PC-3 (cell line): Measurements from ENCODE around the gene RPL5. TPM values are rescaled to one million over a fixed set of nuclear protein-coding genes. Genes with fewer than 3 reads are reported as not detected.

Experiments
- ATAC-seq: fragments of 200-7000 bp; cut with Tn5 transposase; 2 replicates; pipeline ENCODE4 v1.9.1; 2020; ENCODE audit warnings: mild to moderate bottlenecking, moderate library complexity
- BruUV-seq: library from RNA; stranded (reverse); fragments of 400-500 nt; replicated peaks from 2 replicates; lab custom pipeline; 2021; lab: Mats Ljungman, UMichigan
- CTCF ChIA-PET: fragments of 300-600 bp; sonication (Branson Sonifier 250); formaldehyde crosslinking; loops from one replicate; lab custom pipeline; 2022; ENCODE audit warnings: antibody characterized with exemption; lab: Charles Lee
- POLR2A ChIA-PET: fragments of 300-600 bp; sonication (Branson Sonifier 250); formaldehyde crosslinking; loops from one replicate; lab custom pipeline; 2022; ENCODE audit warnings: antibody characterized with exemption; ENCODE audit not compliant: unreplicated experiment; lab: Charles Lee
- DNase-seq: peaks from one replicate; pipeline ENCODE4 v3.0.0-alpha.2; 2015
- H2AFZ ChIP-seq: fragments of 300-600 bp; sonication (generic); 2 replicates; pipeline ENCODE4 v1.6.0; 2016; ENCODE audit warnings: antibody characterized with exemption, low read length
- H3F3A ChIP-seq: fragments of 300-600 bp; sonication (generic); one replicate; pipeline ENCODE4 v1.6.0; 2017; ENCODE audit warnings: antibody characterized with exemption, low read length, control low read depth, mild to moderate bottlenecking; ENCODE audit not compliant: unreplicated experiment
- H3K27ac ChIP-seq: fragments of 300-600 bp; sonication (generic); 2 replicates; pipeline ENCODE4 v1.5.1; 2016; ENCODE audit warnings: mild to moderate bottlenecking, low read length
- H3K27me3 ChIP-seq: fragments of 300-600 bp; sonication (generic); 2 replicates; pipeline ENCODE4 v1.6.1; 2016; ENCODE audit warnings: low read length, mixed read lengths
- H3K36me3 ChIP-seq: fragments of 300-600 bp; sonication (generic); 2 replicates; pipeline ENCODE4 v1.6.1; 2016; ENCODE audit warnings: low read depth, mixed run types, low read length, mixed read lengths
- H3K4me1 ChIP-seq: fragments of 300-600 bp; sonication (generic); 2 replicates; pipeline ENCODE4 v1.5.1; 2016; ENCODE audit warnings: low read length; ENCODE audit not compliant: insufficient read depth
- H3K4me2 ChIP-seq: fragments of 300-600 bp; sonication (generic); 2 replicates; pipeline ENCODE4 v1.6.0; 2016; ENCODE audit warnings: low read length
- H3K4me3 ChIP-seq: fragments of 300-600 bp; sonication (generic); 2 replicates; pipeline ENCODE4 v1.5.1; 2016; ENCODE audit warnings: mild to moderate bottlenecking, low read length, mixed read lengths
- H3K79me2 ChIP-seq: fragments of 300-600 bp; sonication (generic); 2 replicates; pipeline ENCODE4 v1.6.1; 2017; ENCODE audit warnings: low read length, mixed read lengths
- H3K9ac ChIP-seq: fragments of 300-600 bp; sonication (generic); 2 replicates; pipeline ENCODE4 v1.6.0; 2016; ENCODE audit warnings: mild to moderate bottlenecking, low read length
- H3K9me2 ChIP-seq: fragments of 300-600 bp; sonication (generic); replicated peaks from 2 replicates; pipeline ENCODE4 v1.6.1; 2016; ENCODE audit warnings: mixed run types, low read length, mixed read lengths
- H3K9me3 ChIP-seq: fragments of 300-600 bp; sonication (generic); 2 replicates; pipeline ENCODE4 v1.6.1; 2016; ENCODE audit warnings: low read length, mixed read lengths
- H4K20me1 ChIP-seq: fragments of 300-600 bp; sonication (generic); 2 replicates; pipeline ENCODE4 v1.6.1; 2016; ENCODE audit warnings: low read length, mixed read lengths
- EZH2 ChIP-seq: fragments of 300-600 bp; sonication (generic); IDR thresholded peaks from one replicate; pipeline ENCODE4 v1.6.1; 2017; ENCODE audit warnings: antibody characterized with exemption, mild to moderate bottlenecking, low read length; ENCODE audit not compliant: unreplicated experiment
- EZH2phosphoT487 ChIP-seq: fragments of 300-600 bp; sonication (generic); IDR thresholded peaks from 2 replicates; pipeline ENCODE4 v1.6.1; 2018; ENCODE audit warnings: mild to moderate bottlenecking, antibody characterized with exemption, low read length, borderline replicate concordance
- intact Hi-C: fragments of 100-400 bp; cut with micrococcal nuclease; formaldehyde crosslinking; loops from 2 replicates; pipeline ENCODE4 v1.9.0; 2023
- total RNA-seq: library from RNA; depleted of rRNA; stranded (reverse); fragments of >200 nt; gene quantifications from 2 replicates; pipeline ENCODE4 v1.2.3, GENCODE V29; 2014
- TF ChIP-seq, protein P1 (sequence below): fragments of 300-600 bp; sonication (generic); conservative IDR thresholded peaks from 2 replicates; pipeline ENCODE4 v1.5.1; 2017; ENCODE audit warnings: antibody characterized with exemption, low read depth, mild to moderate bottlenecking, low read length

RPL5 gene
- total RNA-seq, 1 experiment from 2014 or later, result 1,285 TPM

DNA sequence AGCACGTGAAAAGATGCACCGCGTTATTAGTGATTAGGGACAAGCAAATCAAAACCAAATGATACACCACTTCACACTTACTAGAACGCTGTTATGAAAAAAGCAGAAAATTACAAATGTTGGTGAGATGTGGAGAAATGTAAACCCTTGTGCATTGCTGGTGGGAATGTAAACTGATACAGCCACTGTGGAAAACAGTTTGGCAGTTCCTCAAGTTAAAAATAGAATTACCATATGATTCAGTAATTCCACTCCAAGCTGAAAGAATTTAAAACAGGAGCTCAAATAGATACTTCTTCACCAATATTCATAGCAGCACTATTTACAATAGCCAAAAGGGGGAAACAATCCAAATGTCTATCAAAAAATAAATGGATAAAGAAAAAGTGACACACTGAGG, 36.7 kb upstream of the RPL5 start:
- TF ChIP-seq EZH2 (no peak), EZH2phosphoT487 (no peak)
- TF ChIP-seq, protein P1, sequence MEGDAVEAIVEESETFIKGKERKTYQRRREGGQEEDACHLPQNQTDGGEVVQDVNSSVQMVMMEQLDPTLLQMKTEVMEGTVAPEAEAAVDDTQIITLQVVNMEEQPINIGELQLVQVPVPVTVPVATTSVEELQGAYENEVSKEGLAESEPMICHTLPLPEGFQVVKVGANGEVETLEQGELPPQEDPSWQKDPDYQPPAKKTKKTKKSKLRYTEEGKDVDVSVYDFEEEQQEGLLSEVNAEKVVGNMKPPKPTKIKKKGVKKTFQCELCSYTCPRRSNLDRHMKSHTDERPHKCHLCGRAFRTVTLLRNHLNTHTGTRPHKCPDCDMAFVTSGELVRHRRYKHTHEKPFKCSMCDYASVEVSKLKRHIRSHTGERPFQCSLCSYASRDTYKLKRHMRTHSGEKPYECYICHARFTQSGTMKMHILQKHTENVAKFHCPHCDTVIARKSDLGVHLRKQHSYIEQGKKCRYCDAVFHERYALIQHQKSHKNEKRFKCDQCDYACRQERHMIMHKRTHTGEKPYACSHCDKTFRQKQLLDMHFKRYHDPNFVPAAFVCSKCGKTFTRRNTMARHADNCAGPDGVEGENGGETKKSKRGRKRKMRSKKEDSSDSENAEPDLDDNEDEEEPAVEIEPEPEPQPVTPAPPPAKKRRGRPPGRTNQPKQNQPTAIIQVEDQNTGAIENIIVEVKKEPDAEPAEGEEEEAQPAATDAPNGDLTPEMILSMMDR, result no peak
- no peaks in the 10 kb centered on the region for H3F3A ChIP-seq
- no peaks in the 10 kb centered on the region for H3K9me3 ChIP-seq
- no peaks in the 10 kb centered on the region for H3K4me1 ChIP-seq
- H3K27me3 ChIP-seq, result no peaks in the 10 kb centered on the region
- ATAC-seq (no peak), DNase-seq (no peak)
- no peak overlapping the region for H3K4me2 ChIP-seq
- no peak overlapping the region for H2AFZ ChIP-seq
- no peaks in the 10 kb centered on the region for H3K36me3 ChIP-seq
- H3K4me3 ChIP-seq, result no peak overlapping the region
- intact Hi-C loops, result no loop called here
- no peaks in the 10 kb centered on the region for H3K9me2 ChIP-seq
- POLR2A ChIA-PET, result no interaction called here
- no peak overlapping the region for H3K9ac ChIP-seq
- no peak overlapping the region for H3K27ac ChIP-seq
- H3K79me2 ChIP-seq, result no peaks in the 10 kb centered on the region
- no TSS peak for BruUV-seq
- H4K20me1 ChIP-seq, result no peaks in the 10 kb centered on the region
- CTCF ChIA-PET, result no interaction called here

DNA sequence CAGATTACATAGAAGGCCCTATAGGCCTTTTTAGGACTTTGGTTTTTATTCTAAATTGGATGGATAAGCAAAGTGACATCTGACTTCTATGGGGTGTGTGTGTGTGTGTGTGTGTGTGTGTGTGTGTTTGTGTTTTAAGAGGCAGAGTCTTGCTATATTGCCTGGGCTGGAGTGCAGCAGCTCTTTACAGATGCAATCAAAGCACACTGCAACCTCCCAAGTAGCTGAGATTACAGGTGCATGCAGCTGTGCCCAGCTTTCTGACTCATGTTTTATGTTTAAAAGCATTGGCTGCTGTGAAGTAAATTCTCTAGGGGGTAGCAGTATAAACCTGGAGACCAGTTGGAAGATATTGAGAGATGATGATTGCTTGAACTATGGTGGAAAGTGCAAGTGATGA, 34.5 kb upstream of the RPL5 start:
- Histone ChIP-seq H2AFZ (no peak overlapping the region), H3K4me3 (no peak overlapping the region), H3K4me2 (no peak overlapping the region), H3K27ac (no peak overlapping the region), H3K36me3 (no peaks in the 10 kb centered on the region), H3K9ac (no peak overlapping the region), H3F3A (no peaks in the 10 kb centered on the region), H3K9me2 (no peaks in the 10 kb centered on the region), H3K9me3 (no peaks in the 10 kb centered on the region), H4K20me1 (no peaks in the 10 kb centered on the region), H3K79me2 (no peaks in the 10 kb centered on the region), H3K4me1 (no peaks in the 10 kb centered on the region), H3K27me3 (no peaks in the 10 kb centered on the region)
- intact Hi-C loops, result no loop called here
- DNase-seq (no peak), ATAC-seq (no peak)
- no TSS peak for BruUV-seq
- no peak for TF ChIP-seq EZH2phosphoT487
- TF ChIP-seq EZH2, result no peak
- TF ChIP-seq, protein P1, result no peak
- CTCF ChIA-PET, result no interaction called here
- POLR2A ChIA-PET, result interaction anchor here (0.6 kb wide), 1 partner anchor 124 kb away, joined by 4 read pairs; no protein-coding TSS in a partner anchor

DNA sequence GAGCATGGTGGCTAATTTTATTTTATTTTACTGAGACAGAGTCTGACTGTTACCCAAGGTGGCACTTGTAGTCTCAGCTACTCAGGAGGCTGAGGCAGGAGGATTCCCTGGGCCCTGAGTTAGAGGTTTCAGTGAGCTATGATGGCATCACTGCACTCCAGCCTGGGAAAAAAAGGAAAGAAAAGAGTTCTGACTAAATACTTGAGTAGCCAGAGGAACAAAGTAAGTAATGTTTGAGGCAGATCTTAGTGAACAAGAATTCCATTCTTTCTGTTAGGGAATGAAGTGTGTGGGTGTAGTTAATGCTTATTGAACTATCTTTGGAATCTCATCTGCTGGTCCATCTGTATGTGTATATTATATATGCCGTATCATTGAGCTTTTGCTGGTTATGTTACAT, 33.9 kb upstream of the RPL5 start:
- ATAC-seq (no peak), DNase-seq (no peak)
- Histone ChIP-seq H3K4me3 (no peak overlapping the region), H3K27ac (no peak overlapping the region), H3K4me1 (no peaks in the 10 kb centered on the region), H3K36me3 (no peaks in the 10 kb centered on the region), H3K9me3 (no peaks in the 10 kb centered on the region), H3K9ac (no peak overlapping the region), H2AFZ (no peak overlapping the region), H4K20me1 (no peaks in the 10 kb centered on the region), H3K27me3 (no peaks in the 10 kb centered on the region), H3K9me2 (no peaks in the 10 kb centered on the region), H3F3A (no peaks in the 10 kb centered on the region), H3K4me2 (no peak overlapping the region), H3K79me2 (no peaks in the 10 kb centered on the region)
- BruUV-seq, result no TSS peak
- CTCF ChIA-PET, result interaction anchor here (0.7 kb wide), 1 partner anchor 14 kb away, joined by 3 read pairs; no protein-coding TSS in a partner anchor
- no peak for TF ChIP-seq EZH2
- TF ChIP-seq, protein P1, result no peak
- TF ChIP-seq EZH2phosphoT487, result no peak
- intact Hi-C loops, result no loop called here
- POLR2A ChIA-PET, result interaction anchor here (0.6 kb wide), 1 partner anchor 123 kb away, joined by 4 read pairs; no protein-coding TSS in a partner anchor
